Measurements from ENCODE around the gene CELF6. TPM values are rescaled to one million over a fixed set of nuclear protein-coding genes. Genes with fewer than 3 reads are reported as not detected.

Gene CELF6
- total RNA-seq, 1 donor from 2014 or later: 0.21 TPM

DNA sequence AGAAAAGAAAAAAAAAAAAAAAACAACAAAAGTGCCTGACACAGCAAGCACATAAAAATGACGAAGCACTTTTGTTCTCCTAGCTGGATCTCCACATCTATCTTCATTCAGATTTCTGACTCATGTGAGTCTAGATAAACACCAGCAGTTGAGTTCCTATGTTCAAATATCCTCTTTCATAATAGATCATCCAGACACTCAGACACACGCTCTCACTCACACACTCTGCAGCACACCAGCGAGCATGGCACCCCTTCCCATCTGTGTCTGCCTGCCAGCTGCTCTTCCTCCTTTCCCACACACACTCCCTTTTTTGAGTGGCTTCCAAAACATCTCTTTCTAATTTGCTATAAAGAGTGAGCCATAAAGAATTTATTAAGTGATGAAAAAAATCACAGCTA lies 19.8 kb upstream of the CELF6 start:
- no peaks in the 10 kb centered on the region for H3K9me3 Mint-ChIP-seq (ENCODE audit: unreplicated experiment)
- H3K4me1 Mint-ChIP-seq (ENCODE audit: unreplicated experiment): peaks cover 6% of the 10 kb centered on the region
- no peak for DNase-seq (ENCODE audit: low spot score)
- peaks cover 18% of the 10 kb centered on the region for H3K36me3 Mint-ChIP-seq (ENCODE audit: low read depth, unreplicated experiment)
- no peak overlapping the region for H3K27ac Mint-ChIP-seq (ENCODE audit: unreplicated experiment)
- TF ChIP-seq, protein P1, sequence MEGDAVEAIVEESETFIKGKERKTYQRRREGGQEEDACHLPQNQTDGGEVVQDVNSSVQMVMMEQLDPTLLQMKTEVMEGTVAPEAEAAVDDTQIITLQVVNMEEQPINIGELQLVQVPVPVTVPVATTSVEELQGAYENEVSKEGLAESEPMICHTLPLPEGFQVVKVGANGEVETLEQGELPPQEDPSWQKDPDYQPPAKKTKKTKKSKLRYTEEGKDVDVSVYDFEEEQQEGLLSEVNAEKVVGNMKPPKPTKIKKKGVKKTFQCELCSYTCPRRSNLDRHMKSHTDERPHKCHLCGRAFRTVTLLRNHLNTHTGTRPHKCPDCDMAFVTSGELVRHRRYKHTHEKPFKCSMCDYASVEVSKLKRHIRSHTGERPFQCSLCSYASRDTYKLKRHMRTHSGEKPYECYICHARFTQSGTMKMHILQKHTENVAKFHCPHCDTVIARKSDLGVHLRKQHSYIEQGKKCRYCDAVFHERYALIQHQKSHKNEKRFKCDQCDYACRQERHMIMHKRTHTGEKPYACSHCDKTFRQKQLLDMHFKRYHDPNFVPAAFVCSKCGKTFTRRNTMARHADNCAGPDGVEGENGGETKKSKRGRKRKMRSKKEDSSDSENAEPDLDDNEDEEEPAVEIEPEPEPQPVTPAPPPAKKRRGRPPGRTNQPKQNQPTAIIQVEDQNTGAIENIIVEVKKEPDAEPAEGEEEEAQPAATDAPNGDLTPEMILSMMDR (IDR thresholded peaks at IDR 0.05; ENCODE audit: unreplicated experiment): no peak
- H3K4me3 Mint-ChIP-seq (ENCODE audit: unreplicated experiment): no peak overlapping the region
- peaks cover 5% of the 10 kb centered on the region for H3K27me3 Mint-ChIP-seq (ENCODE audit: unreplicated experiment)

DNA sequence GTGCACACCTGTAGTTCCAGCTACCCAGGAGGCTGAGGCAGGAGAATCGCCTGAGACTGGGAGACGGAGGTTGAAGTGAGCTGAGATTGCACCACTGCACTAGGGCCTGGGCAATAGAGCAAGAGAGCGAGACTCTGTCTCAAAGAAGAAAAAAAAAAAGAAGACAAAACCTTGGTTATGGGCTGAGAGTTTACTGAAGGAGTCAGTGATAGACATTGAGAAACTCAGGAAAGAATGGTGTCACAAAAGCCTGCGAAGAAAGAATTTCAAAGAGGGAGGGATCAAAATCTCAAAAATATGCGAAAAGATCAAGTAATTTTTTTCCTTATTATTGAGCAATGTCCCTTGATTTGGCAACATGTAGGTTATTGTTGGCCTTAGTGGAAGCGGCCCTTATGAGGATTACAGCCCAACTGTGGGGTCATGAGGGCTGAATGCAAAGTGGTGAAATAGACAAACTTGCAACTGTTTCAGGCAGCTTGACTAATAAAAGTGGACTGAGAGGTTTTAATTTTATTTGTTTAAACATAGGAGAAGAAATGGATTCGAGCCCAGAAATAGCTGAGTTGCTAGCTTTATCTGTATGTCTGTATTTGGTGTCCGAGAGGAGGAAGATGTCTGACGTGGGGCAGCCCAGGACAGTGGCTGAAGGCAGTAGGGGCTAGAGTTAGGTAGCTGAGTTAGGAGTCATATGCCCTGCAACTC lies 18.8 kb upstream of the CELF6 start:
- H3K4me3 Mint-ChIP-seq (ENCODE audit: unreplicated experiment): no peak overlapping the region
- H3K36me3 Mint-ChIP-seq (ENCODE audit: low read depth, unreplicated experiment): peaks cover 18% of the 10 kb centered on the region
- no peak overlapping the region for H3K27ac Mint-ChIP-seq (ENCODE audit: unreplicated experiment)
- TF ChIP-seq, protein P1 (IDR thresholded peaks at IDR 0.05; ENCODE audit: unreplicated experiment): no peak
- peaks cover 6% of the 10 kb centered on the region for H3K4me1 Mint-ChIP-seq (ENCODE audit: unreplicated experiment)
- DNase-seq (ENCODE audit: low spot score): no peak
- peaks cover 5% of the 10 kb centered on the region for H3K27me3 Mint-ChIP-seq (ENCODE audit: unreplicated experiment)
- no peaks in the 10 kb centered on the region for H3K9me3 Mint-ChIP-seq (ENCODE audit: unreplicated experiment)

DNA sequence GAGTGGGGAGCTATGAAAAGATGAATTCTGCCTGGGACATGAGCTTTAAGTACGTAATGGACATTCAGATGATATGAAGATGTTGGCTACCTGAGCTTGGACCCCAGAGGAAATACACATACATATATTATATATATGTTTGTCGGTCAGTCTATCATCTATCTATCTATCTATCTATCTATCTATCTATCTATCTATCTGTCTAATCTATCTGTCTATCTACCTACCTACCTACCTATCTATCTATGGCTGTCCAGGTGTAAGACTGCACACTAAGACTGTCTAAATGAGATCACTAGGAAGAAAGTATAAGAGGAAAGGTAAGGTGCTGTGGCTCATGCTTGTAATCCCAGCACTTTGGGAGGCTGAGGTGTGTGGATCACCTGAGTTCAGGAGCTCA lies 18.2 kb upstream of the CELF6 start:
- no peak overlapping the region for H3K4me3 Mint-ChIP-seq (ENCODE audit: unreplicated experiment)
- H3K9me3 Mint-ChIP-seq (ENCODE audit: unreplicated experiment): no peaks in the 10 kb centered on the region
- H3K27me3 Mint-ChIP-seq (ENCODE audit: unreplicated experiment): peaks cover 5% of the 10 kb centered on the region
- peaks cover 14% of the 10 kb centered on the region for H3K36me3 Mint-ChIP-seq (ENCODE audit: low read depth, unreplicated experiment)
- TF ChIP-seq, protein P1 (IDR thresholded peaks at IDR 0.05; ENCODE audit: unreplicated experiment): no peak
- no peak for DNase-seq (ENCODE audit: low spot score)
- H3K4me1 Mint-ChIP-seq (ENCODE audit: unreplicated experiment): peaks cover 6% of the 10 kb centered on the region
- no peak overlapping the region for H3K27ac Mint-ChIP-seq (ENCODE audit: unreplicated experiment)

DNA sequence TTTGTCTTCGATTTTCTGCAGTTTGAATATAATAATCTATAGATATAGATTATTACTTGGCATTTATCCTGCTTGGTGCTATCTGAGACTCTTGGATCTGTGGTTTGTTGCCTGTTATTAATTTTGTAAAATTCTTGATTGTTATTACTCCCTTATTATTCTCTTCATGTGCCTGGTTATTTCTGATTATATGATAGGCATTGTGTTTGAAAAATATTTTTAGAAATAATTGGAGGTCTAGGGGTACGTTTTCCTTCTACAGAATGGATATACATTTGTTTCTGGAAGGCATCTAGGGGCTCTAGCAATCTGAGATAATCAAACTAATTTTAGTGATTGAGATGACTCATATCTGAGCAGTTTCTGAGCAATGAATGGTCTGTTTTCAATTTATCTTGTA lies 14.9 kb upstream of the CELF6 start:
- TF ChIP-seq, protein P1 (IDR thresholded peaks at IDR 0.05; ENCODE audit: unreplicated experiment): no peak
- no peak overlapping the region for H3K27ac Mint-ChIP-seq (ENCODE audit: unreplicated experiment)
- H3K9me3 Mint-ChIP-seq (ENCODE audit: unreplicated experiment): no peaks in the 10 kb centered on the region
- peaks cover 3% of the 10 kb centered on the region for H3K27me3 Mint-ChIP-seq (ENCODE audit: unreplicated experiment)
- H3K4me3 Mint-ChIP-seq (ENCODE audit: unreplicated experiment): no peak overlapping the region
- no peaks in the 10 kb centered on the region for H3K4me1 Mint-ChIP-seq (ENCODE audit: unreplicated experiment)
- DNase-seq (ENCODE audit: low spot score): no peak
- H3K36me3 Mint-ChIP-seq (ENCODE audit: low read depth, unreplicated experiment): peaks cover 14% of the 10 kb centered on the region

DNA sequence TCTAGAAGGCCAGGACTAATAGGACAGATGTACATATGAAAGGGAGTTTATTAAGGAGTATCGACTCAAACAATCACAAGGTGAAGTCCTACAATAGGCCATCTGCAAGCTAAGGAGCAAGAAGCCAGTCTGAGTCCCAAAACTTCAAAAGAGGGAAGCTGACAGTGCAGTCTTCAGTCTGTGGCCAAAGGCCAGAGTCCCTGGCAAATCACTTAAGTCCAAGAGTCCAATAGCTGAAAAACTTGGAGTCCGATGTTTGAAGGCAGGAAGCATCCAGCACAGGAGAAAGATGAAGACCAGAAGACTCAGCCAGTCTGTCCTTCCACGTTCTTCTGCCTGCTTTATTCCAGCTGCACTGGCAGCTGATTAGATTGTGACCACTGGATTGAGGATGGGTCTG lies 11.1 kb upstream of the CELF6 start:
- Mint-ChIP-seq H3K4me3 (ENCODE audit: unreplicated experiment) (no peak overlapping the region), H3K36me3 (ENCODE audit: low read depth, unreplicated experiment) (peaks cover 12% of the 10 kb centered on the region), H3K4me1 (ENCODE audit: unreplicated experiment) (no peaks in the 10 kb centered on the region), H3K27me3 (ENCODE audit: unreplicated experiment) (peaks cover 2% of the 10 kb centered on the region), H3K27ac (ENCODE audit: unreplicated experiment) (no peak overlapping the region), H3K9me3 (ENCODE audit: unreplicated experiment) (no peaks in the 10 kb centered on the region)
- TF ChIP-seq, protein P1 (IDR thresholded peaks at IDR 0.05; ENCODE audit: unreplicated experiment): no peak
- DNase-seq (ENCODE audit: low spot score): no peak

Measured in endothelial cell (in vitro differentiated cells).